HG02623 (cell line): ENCODE data around the gene CD9.
"Not testable (repeated sequence)": the region's sequence is repeated elsewhere in the genome, so short reads cannot be mapped to it uniquely, and the experiment has no call there.

Source experiments
- ATAC-seq: cut with Tn5 transposase; IDR thresholded peaks from one replicate; pipeline ENCODE4 v1.9.1; 2021; ENCODE audit warnings: moderate library complexity; ENCODE audit not compliant: unreplicated experiment

Gene CD9

GRCh38 chr12:6178981-6179761, 21.0 kb upstream of the CD9 start:
- ATAC-seq: no peak

- ATAC-seq: no peak
Measured at GRCh38 chr12:6180268-6181051, 19.7 kb upstream of the CD9 start.

- no peak for ATAC-seq
Measured at GRCh38 chr12:6181166-6181565, 19.0 kb upstream of the CD9 start.

GRCh38 chr12:6181583-6182278, 18.5 kb upstream of the CD9 start:
- ATAC-seq: no peak

GRCh38 chr12:6182279-6182898, 17.8 kb upstream of the CD9 start:
- no peak for ATAC-seq

- no peak for ATAC-seq
Measured at GRCh38 chr12:6183689-6184428, 16.3 kb upstream of the CD9 start.

GRCh38 chr12:6185961-6186827, 14.0 kb upstream of the CD9 start:
- no peak for ATAC-seq

GRCh38 chr12:6187948-6188793, 12.0 kb upstream of the CD9 start:
- no peak for ATAC-seq

- no peak for ATAC-seq
Measured at GRCh38 chr12:6189028-6189427, 11.2 kb upstream of the CD9 start.

GRCh38 chr12:6189952-6190598, 10.1 kb upstream of the CD9 start:
- ATAC-seq: not testable (repeated sequence)

- ATAC-seq: not testable (repeated sequence)
Measured at GRCh38 chr12:6190767-6191530, 9.3 kb upstream of the CD9 start.

- ATAC-seq: no peak
Measured at GRCh38 chr12:6192604-6193380, 7.4 kb upstream of the CD9 start.

- no peak for ATAC-seq
Measured at GRCh38 chr12:6193853-6194815, 6.1 kb upstream of the CD9 start.

GRCh38 chr12:6195665-6196535, 4.3 kb upstream of the CD9 start:
- ATAC-seq: peak; percentile 47

GRCh38 chr12:6198051-6198450, 2.1 kb upstream of the CD9 start:
- no peak for ATAC-seq
